Mammary epithelial cell (primary cell): ENCODE data around the gene DYDC1.

Experiments
- EZH2 ChIP-seq: IDR thresholded peaks from 2 replicates; pipeline ENCODE4 v1.6.1; 2012; ENCODE audit warnings: low read length, inconsistent platforms, borderline replicate concordance
- TF ChIP-seq, protein P1 (sequence below), 2 donors: IDR thresholded peaks in 1 of 2; conservative IDR thresholded peaks in 1 of 2; 2 replicates each; pipeline ENCODE4 v1.5.1; 2011 to 2012; ENCODE audit warnings: inconsistent platforms in 2 of 2, low read length in 2 of 2, mild to moderate bottlenecking in 2 of 2, control low read depth in 1 of 2, low read depth in 1 of 2; ENCODE audit not compliant: insufficient read depth in 1 of 2; ENCODE audit errors: extremely low read depth in 1 of 2

DNA sequence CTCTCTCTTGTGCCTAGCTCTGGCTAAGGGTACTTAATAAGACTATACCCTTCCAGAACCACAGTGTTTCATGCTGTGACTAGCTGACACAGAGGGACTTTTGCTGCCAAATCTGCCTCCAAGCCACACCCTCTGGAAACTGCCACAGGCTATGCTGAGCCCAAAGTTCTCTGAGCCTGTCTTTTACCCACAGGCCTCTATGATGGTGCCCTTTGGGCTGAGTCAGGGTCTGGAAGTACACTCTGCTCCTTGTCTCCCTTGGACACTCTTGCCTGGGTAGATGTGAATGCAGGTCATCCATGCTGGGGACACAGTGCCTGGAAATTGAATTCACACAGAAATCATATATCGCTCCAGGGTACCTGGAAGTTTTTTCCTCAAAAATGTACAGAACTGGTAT, 22.6 kb downstream of the DYDC1 start:
- TF ChIP-seq, protein P1, sequence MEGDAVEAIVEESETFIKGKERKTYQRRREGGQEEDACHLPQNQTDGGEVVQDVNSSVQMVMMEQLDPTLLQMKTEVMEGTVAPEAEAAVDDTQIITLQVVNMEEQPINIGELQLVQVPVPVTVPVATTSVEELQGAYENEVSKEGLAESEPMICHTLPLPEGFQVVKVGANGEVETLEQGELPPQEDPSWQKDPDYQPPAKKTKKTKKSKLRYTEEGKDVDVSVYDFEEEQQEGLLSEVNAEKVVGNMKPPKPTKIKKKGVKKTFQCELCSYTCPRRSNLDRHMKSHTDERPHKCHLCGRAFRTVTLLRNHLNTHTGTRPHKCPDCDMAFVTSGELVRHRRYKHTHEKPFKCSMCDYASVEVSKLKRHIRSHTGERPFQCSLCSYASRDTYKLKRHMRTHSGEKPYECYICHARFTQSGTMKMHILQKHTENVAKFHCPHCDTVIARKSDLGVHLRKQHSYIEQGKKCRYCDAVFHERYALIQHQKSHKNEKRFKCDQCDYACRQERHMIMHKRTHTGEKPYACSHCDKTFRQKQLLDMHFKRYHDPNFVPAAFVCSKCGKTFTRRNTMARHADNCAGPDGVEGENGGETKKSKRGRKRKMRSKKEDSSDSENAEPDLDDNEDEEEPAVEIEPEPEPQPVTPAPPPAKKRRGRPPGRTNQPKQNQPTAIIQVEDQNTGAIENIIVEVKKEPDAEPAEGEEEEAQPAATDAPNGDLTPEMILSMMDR (conservative IDR thresholded peaks at IDR 0.05 in 1 of 2, IDR thresholded peaks at IDR 0.05 in 1 of 2; ENCODE audit: extremely low read depth in 1 of 2, insufficient read depth in 1 of 2, low read depth in 1 of 2, low read length in 2 of 2): no peak
- no peak for TF ChIP-seq EZH2
